Mammary epithelial cell (primary cell): ENCODE measurements around the gene RIC8B.

Source experiments
- CTCF ChIP-seq, 2 donors: IDR thresholded peaks in 1 of 2; conservative IDR thresholded peaks in 1 of 2; 2 replicates each; pipeline ENCODE4 v1.5.1; 2011 to 2012; ENCODE audit warnings: inconsistent platforms in 2 of 2, low read length in 2 of 2, mild to moderate bottlenecking in 2 of 2, control low read depth in 1 of 2, low read depth in 1 of 2; ENCODE audit not compliant: insufficient read depth in 1 of 2; ENCODE audit errors: extremely low read depth in 1 of 2
- EZH2 ChIP-seq: IDR thresholded peaks from 2 replicates; pipeline ENCODE4 v1.6.1; 2012; ENCODE audit warnings: low read length, inconsistent platforms, borderline replicate concordance

- TF ChIP-seq CTCF (conservative IDR thresholded peaks at IDR 0.05 in 1 of 2, IDR thresholded peaks at IDR 0.05 in 1 of 2; ENCODE audit: extremely low read depth in 1 of 2, insufficient read depth in 1 of 2, low read depth in 1 of 2, low read length in 2 of 2) = no peak
- TF ChIP-seq EZH2 = no peak
Measured at GRCh38 chr12:106868982-106869700, 94.7 kb downstream of the RIC8B start.
